HEK293 (cell line): Measurements from ENCODE around the gene JAML.

ENCODE experiments used
- BCL11A ChIP-seq: fragments of 450-650 bp; formaldehyde crosslinking; IDR thresholded peaks from 2 replicates; pipeline ENCODE4 v1.5.1; 2016; ENCODE audit warnings: low read depth, missing biosample characterization, missing genetic modification characterization
- KLF16 ChIP-seq: fragments of 450-650 bp; formaldehyde crosslinking; IDR thresholded peaks from 2 replicates; pipeline ENCODE4 v1.5.1; 2017; ENCODE audit warnings: missing biosample characterization, missing genetic modification characterization
- MEIS1 ChIP-seq: sonication (generic); formaldehyde crosslinking; IDR thresholded peaks from 2 replicates; pipeline ENCODE4 v1.8.1; 2022; ENCODE audit warnings: missing genetic modification reagents, mild to moderate bottlenecking, borderline replicate concordance
- RBAK ChIP-seq: fragments of 450-650 bp; formaldehyde crosslinking; IDR thresholded peaks from 2 replicates; pipeline ENCODE4 v1.5.1; 2016; ENCODE audit warnings: missing biosample characterization, missing genetic modification characterization
- TCF7L2 ChIP-seq: IDR thresholded peaks from 2 replicates; pipeline ENCODE4 v1.6.1; 2011; ENCODE audit warnings: low read depth, mild to moderate bottlenecking, inconsistent platforms, low read length, moderate library complexity, borderline replicate concordance
- ZBTB17 ChIP-seq: fragments of 450-650 bp; formaldehyde crosslinking; IDR thresholded peaks from 2 replicates; pipeline ENCODE4 v1.5.1; 2016; ENCODE audit warnings: missing biosample characterization, missing genetic modification characterization
- ZNF221 ChIP-seq: fragments of 450-650 bp; formaldehyde crosslinking; IDR thresholded peaks from 2 replicates; pipeline ENCODE4 v1.5.1; 2017; ENCODE audit warnings: missing biosample characterization, missing genetic modification characterization, borderline replicate concordance
- ZNF501 ChIP-seq: fragments of 450-650 bp; formaldehyde crosslinking; IDR thresholded peaks from 2 replicates; pipeline ENCODE4 v1.5.1; 2016; ENCODE audit warnings: missing biosample characterization, missing genetic modification characterization
- ZNF768 ChIP-seq: fragments of 450-650 bp; formaldehyde crosslinking; IDR thresholded peaks from 2 replicates; pipeline ENCODE4 v1.5.1; 2018; ENCODE audit warnings: missing biosample characterization, mild to moderate bottlenecking, missing genetic modification characterization
- ZNF776 ChIP-seq: fragments of 450-650 bp; formaldehyde crosslinking; IDR thresholded peaks from 2 replicates; pipeline ENCODE4 v1.5.0; 2017; ENCODE audit warnings: missing biosample characterization, missing genetic modification characterization, borderline replicate concordance
- TF ChIP-seq, protein P1 (sequence below): fragments of 450-650 bp; formaldehyde crosslinking; IDR thresholded peaks from 2 replicates; pipeline ENCODE4 v1.5.1; 2016; ENCODE audit warnings: missing biosample characterization, missing genetic modification characterization
- TF ChIP-seq, protein P2 (sequence below): fragments of 450-650 bp; formaldehyde crosslinking; IDR thresholded peaks from 2 replicates; pipeline ENCODE4 v1.5.1; 2016; ENCODE audit warnings: missing biosample characterization, missing genetic modification characterization
- TF ChIP-seq, protein P3 (sequence below): fragments of 450-650 bp; formaldehyde crosslinking; IDR thresholded peaks from 2 replicates; pipeline ENCODE4 v1.5.1; 2016; ENCODE audit warnings: missing biosample characterization, missing genetic modification characterization

DNA sequence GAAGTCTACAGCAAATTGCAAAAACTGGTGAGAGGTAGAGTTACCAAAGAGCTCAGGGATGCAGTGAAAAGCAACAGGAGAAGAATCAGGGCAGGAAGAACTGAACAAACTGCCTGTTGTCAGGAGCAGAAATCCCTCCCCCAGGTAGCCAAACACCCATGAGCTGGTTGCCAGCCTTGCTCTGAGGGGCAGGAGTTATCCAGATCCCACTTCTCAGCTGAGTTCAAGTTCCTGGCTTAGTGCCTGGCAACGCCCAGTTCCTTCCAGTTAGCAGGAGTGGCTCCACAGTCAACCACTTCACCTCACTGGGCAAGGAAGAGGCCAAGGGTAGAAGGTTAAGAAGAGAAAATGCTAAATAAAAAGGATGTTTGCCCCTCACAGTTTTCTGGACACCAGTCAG lies 41.1 kb upstream of the JAML start:
- TF ChIP-seq ZNF776 (tag by site-specific recombination) = no peak
- TF ChIP-seq MEIS1 (CRISPR knock-in tag) = no peak
- TF ChIP-seq, protein P1, sequence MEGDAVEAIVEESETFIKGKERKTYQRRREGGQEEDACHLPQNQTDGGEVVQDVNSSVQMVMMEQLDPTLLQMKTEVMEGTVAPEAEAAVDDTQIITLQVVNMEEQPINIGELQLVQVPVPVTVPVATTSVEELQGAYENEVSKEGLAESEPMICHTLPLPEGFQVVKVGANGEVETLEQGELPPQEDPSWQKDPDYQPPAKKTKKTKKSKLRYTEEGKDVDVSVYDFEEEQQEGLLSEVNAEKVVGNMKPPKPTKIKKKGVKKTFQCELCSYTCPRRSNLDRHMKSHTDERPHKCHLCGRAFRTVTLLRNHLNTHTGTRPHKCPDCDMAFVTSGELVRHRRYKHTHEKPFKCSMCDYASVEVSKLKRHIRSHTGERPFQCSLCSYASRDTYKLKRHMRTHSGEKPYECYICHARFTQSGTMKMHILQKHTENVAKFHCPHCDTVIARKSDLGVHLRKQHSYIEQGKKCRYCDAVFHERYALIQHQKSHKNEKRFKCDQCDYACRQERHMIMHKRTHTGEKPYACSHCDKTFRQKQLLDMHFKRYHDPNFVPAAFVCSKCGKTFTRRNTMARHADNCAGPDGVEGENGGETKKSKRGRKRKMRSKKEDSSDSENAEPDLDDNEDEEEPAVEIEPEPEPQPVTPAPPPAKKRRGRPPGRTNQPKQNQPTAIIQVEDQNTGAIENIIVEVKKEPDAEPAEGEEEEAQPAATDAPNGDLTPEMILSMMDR (tag by site-specific recombination) = no peak
- no peak for TF ChIP-seq ZNF221
- no peak for TF ChIP-seq ZBTB17 (tag by site-specific recombination)
- no peak for TF ChIP-seq TCF7L2
- TF ChIP-seq KLF16 (tag by site-specific recombination) = no peak
- TF ChIP-seq ZNF501 = no peak
- TF ChIP-seq BCL11A (tag by site-specific recombination) = no peak
- TF ChIP-seq ZNF768 (tag by site-specific recombination) = no peak
- TF ChIP-seq, protein P2, sequence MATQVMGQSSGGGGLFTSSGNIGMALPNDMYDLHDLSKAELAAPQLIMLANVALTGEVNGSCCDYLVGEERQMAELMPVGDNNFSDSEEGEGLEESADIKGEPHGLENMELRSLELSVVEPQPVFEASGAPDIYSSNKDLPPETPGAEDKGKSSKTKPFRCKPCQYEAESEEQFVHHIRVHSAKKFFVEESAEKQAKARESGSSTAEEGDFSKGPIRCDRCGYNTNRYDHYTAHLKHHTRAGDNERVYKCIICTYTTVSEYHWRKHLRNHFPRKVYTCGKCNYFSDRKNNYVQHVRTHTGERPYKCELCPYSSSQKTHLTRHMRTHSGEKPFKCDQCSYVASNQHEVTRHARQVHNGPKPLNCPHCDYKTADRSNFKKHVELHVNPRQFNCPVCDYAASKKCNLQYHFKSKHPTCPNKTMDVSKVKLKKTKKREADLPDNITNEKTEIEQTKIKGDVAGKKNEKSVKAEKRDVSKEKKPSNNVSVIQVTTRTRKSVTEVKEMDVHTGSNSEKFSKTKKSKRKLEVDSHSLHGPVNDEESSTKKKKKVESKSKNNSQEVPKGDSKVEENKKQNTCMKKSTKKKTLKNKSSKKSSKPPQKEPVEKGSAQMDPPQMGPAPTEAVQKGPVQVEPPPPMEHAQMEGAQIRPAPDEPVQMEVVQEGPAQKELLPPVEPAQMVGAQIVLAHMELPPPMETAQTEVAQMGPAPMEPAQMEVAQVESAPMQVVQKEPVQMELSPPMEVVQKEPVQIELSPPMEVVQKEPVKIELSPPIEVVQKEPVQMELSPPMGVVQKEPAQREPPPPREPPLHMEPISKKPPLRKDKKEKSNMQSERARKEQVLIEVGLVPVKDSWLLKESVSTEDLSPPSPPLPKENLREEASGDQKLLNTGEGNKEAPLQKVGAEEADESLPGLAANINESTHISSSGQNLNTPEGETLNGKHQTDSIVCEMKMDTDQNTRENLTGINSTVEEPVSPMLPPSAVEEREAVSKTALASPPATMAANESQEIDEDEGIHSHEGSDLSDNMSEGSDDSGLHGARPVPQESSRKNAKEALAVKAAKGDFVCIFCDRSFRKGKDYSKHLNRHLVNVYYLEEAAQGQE (tag by site-specific recombination) = no peak
- no peak for TF ChIP-seq RBAK (tag by site-specific recombination)
- TF ChIP-seq, protein P3, sequence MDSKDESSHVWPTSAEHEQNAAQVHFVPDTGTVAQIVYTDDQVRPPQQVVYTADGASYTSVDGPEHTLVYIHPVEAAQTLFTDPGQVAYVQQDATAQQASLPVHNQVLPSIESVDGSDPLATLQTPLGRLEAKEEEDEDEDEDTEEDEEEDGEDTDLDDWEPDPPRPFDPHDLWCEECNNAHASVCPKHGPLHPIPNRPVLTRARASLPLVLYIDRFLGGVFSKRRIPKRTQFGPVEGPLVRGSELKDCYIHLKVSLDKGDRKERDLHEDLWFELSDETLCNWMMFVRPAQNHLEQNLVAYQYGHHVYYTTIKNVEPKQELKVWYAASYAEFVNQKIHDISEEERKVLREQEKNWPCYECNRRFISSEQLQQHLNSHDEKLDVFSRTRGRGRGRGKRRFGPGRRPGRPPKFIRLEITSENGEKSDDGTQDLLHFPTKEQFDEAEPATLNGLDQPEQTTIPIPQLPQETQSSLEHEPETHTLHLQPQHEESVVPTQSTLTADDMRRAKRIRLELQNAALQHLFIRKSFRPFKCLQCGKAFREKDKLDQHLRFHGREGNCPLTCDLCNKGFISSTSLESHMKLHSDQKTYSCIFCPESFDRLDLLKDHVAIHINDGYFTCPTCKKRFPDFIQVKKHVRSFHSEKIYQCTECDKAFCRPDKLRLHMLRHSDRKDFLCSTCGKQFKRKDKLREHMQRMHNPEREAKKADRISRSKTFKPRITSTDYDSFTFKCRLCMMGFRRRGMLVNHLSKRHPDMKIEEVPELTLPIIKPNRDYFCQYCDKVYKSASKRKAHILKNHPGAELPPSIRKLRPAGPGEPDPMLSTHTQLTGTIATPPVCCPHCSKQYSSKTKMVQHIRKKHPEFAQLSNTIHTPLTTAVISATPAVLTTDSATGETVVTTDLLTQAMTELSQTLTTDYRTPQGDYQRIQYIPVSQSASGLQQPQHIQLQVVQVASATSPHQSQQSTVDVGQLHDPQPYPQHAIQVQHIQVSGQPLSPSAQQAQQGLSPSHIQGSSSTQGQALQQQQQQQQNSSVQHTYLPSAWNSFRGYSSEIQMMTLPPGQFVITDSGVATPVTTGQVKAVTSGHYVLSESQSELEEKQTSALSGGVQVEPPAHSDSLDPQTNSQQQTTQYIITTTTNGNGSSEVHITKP = no peak
